Loucy (cell line): Measurements from ENCODE around the gene ZNF718.

Experiments used
- EZH2phosphoT487 ChIP-seq: fragments of 200-600 bp; IDR thresholded peaks from 2 replicates; pipeline ENCODE4 v1.6.1; 2018; ENCODE audit warnings: antibody characterized with exemption, mild to moderate bottlenecking, moderate library complexity, borderline replicate concordance
- TF ChIP-seq, protein P1 (sequence below): fragments of 200-600 bp; sonication (generic); conservative IDR thresholded peaks from 2 replicates; pipeline ENCODE4 v1.5.1; 2014; ENCODE audit warnings: mild to moderate bottlenecking, antibody characterized with exemption, low read length

DNA sequence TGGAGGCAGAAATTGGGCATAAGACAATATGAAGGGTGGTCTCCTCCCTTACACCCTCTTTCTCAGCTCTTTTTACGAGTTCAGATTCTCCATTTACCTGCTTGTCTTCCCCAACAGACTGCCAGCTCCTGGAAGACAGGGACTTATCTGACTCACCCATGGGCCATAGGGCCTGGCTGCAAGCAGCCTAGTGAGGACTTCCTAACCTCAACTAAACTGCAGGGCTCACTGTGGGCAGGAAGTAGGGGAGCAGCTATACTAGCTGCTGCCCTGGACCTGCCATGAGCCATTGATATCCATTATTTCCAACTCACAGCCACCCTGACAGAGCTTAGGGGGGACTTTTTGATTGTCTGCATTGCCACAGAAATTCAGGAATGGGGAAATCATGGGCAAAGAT is 11.5 kb upstream of the ZNF718 start:
- TF ChIP-seq, protein P1, sequence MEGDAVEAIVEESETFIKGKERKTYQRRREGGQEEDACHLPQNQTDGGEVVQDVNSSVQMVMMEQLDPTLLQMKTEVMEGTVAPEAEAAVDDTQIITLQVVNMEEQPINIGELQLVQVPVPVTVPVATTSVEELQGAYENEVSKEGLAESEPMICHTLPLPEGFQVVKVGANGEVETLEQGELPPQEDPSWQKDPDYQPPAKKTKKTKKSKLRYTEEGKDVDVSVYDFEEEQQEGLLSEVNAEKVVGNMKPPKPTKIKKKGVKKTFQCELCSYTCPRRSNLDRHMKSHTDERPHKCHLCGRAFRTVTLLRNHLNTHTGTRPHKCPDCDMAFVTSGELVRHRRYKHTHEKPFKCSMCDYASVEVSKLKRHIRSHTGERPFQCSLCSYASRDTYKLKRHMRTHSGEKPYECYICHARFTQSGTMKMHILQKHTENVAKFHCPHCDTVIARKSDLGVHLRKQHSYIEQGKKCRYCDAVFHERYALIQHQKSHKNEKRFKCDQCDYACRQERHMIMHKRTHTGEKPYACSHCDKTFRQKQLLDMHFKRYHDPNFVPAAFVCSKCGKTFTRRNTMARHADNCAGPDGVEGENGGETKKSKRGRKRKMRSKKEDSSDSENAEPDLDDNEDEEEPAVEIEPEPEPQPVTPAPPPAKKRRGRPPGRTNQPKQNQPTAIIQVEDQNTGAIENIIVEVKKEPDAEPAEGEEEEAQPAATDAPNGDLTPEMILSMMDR: no peak
- TF ChIP-seq EZH2phosphoT487: no peak
